Measurements from ENCODE around the gene ITGB8. TPM values are rescaled to one million over a fixed set of nuclear protein-coding genes. Genes with fewer than 3 reads are reported as not detected.

Gene ITGB8
- total RNA-seq, 2 donors from 2014 or later, result 6.5 to 7.6 TPM

GRCh38 chr7:20393616-20394015, 62.9 kb downstream of the ITGB8 start:
- no peaks in the 10 kb centered on the region for H3K4me1 ChIP-seq (ENCODE audit: control insufficient read depth, insufficient read depth, low read length)
- TF ChIP-seq CTCF (conservative IDR thresholded peaks at IDR 0.05), result no peak
- H3K4me3 Mint-ChIP-seq, result no peak overlapping the region
- no peak overlapping the region for H3K9ac ChIP-seq (ENCODE audit: extremely low read depth, low read length, poor library complexity, severe bottlenecking)
- DNase-seq, result no peak
- peaks cover 18% of the 10 kb centered on the region for H3K36me3 Mint-ChIP-seq (ENCODE audit: low read depth)
- whole genome bisulfite sequencing, 2 experiments (ENCODE audit: insufficient coverage in 1 of 2, insufficient read length in 1 of 2), result 87 to 100% methylated on average over 2 of the region's 2 CpGs
- H3K27me3 ChIP-seq (ENCODE audit: control insufficient read depth, insufficient read depth, low read length, poor library complexity, severe bottlenecking), result no peaks in the 10 kb centered on the region
- no peaks in the 10 kb centered on the region for H3K27me3 Mint-ChIP-seq (ENCODE audit: insufficient read depth)
- H3K27ac ChIP-seq (ENCODE audit: low read depth, low read length), result no peak overlapping the region
- H3K9me3 ChIP-seq (ENCODE audit: control insufficient read depth, low read length), result no peaks in the 10 kb centered on the region
- H3K9me3 Mint-ChIP-seq, result no peaks in the 10 kb centered on the region
- H3K27ac Mint-ChIP-seq, result no peak overlapping the region
- H3K4me1 Mint-ChIP-seq, result no peaks in the 10 kb centered on the region
- no peak overlapping the region for H3K4me3 ChIP-seq (ENCODE audit: low read length)
- H3K36me3 ChIP-seq (ENCODE audit: control insufficient read depth, insufficient read depth, low read length), result peaks cover 21% of the 10 kb centered on the region

DNA sequence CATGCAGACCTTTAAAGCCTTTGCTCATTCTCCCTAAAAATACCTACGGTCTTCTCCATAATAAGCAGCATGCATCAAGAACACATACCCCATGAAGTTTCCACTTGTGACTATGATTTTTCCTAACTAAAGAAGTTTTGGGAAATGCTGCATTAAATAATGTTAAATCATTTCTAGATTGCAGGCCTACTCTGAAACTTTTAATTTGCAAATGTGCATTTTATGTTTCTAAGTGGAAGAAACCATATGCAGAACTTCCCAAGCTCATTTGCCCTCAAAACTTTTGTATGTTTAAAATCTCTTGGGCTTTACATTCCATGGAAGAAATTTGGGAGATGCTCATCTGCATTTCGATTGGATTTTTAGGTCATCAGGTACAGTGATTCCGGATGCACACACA, 63.6 kb downstream of the ITGB8 start:
- Mint-ChIP-seq H3K36me3 (ENCODE audit: low read depth) (peaks cover 18% of the 10 kb centered on the region), H3K27me3 (ENCODE audit: insufficient read depth) (no peaks in the 10 kb centered on the region), H3K4me1 (no peaks in the 10 kb centered on the region), H3K27ac (no peak overlapping the region), H3K9me3 (no peaks in the 10 kb centered on the region), H3K4me3 (no peak overlapping the region)
- H3K27ac ChIP-seq (ENCODE audit: low read depth, low read length), result no peak overlapping the region
- no peak for DNase-seq
- no peak overlapping the region for H3K9ac ChIP-seq (ENCODE audit: extremely low read depth, low read length, poor library complexity, severe bottlenecking)
- H3K9me3 ChIP-seq (ENCODE audit: control insufficient read depth, low read length), result no peaks in the 10 kb centered on the region
- no peak overlapping the region for H3K4me3 ChIP-seq (ENCODE audit: low read length)
- H3K27me3 ChIP-seq (ENCODE audit: control insufficient read depth, insufficient read depth, low read length, poor library complexity, severe bottlenecking), result no peaks in the 10 kb centered on the region
- WGBS, 2 experiments (ENCODE audit: insufficient coverage in 1 of 2, insufficient read length in 1 of 2), result 95% methylated on average over 3 of the region's 3 CpGs; no CpG with 5 or more reads in 1 of the 2 experiments
- peaks cover 21% of the 10 kb centered on the region for H3K36me3 ChIP-seq (ENCODE audit: control insufficient read depth, insufficient read depth, low read length)
- TF ChIP-seq CTCF (conservative IDR thresholded peaks at IDR 0.05), result no peak
- H3K4me1 ChIP-seq (ENCODE audit: control insufficient read depth, insufficient read depth, low read length), result no peaks in the 10 kb centered on the region

- no peaks in the 10 kb centered on the region for H3K27me3 ChIP-seq (ENCODE audit: control insufficient read depth, insufficient read depth, low read length, poor library complexity, severe bottlenecking)
- H3K27ac ChIP-seq (ENCODE audit: low read depth, low read length), result no peak overlapping the region
- WGBS, 2 experiments (ENCODE audit: insufficient coverage in 1 of 2, insufficient read length in 1 of 2), result 95 to 96% methylated on average over 3 to 4 of the region's 4 CpGs
- no peaks in the 10 kb centered on the region for H3K4me1 ChIP-seq (ENCODE audit: control insufficient read depth, insufficient read depth, low read length)
- Mint-ChIP-seq H3K36me3 (ENCODE audit: low read depth) (peaks cover 18% of the 10 kb centered on the region), H3K9me3 (no peaks in the 10 kb centered on the region), H3K27ac (no peak overlapping the region), H3K4me1 (no peaks in the 10 kb centered on the region), H3K27me3 (ENCODE audit: insufficient read depth) (no peaks in the 10 kb centered on the region), H3K4me3 (no peak overlapping the region)
- no peak overlapping the region for H3K4me3 ChIP-seq (ENCODE audit: low read length)
- no peaks in the 10 kb centered on the region for H3K9me3 ChIP-seq (ENCODE audit: control insufficient read depth, low read length)
- no peak overlapping the region for H3K9ac ChIP-seq (ENCODE audit: extremely low read depth, low read length, poor library complexity, severe bottlenecking)
- no peak for TF ChIP-seq CTCF (conservative IDR thresholded peaks at IDR 0.05)
- H3K36me3 ChIP-seq (ENCODE audit: control insufficient read depth, insufficient read depth, low read length), result peaks cover 21% of the 10 kb centered on the region
- DNase-seq, result no peak
These were observed 64.4 kb downstream of the ITGB8 start for GRCh38 chr7:20395104-20395503.
